Nephron (organoid): ENCODE data around the gene FOXA2.

Experiments
- H3K27ac Mint-ChIP-seq, 3 experiments: 2 replicates each; pipeline ENCODE4 v1.8.0; 2020; ENCODE audit warnings: mixed read lengths in 3 of 3, mild to moderate bottlenecking in 2 of 3, moderate library complexity in 1 of 3
- H3K27me3 Mint-ChIP-seq: 2 replicates; pipeline ENCODE4 v1.8.0; 2021; ENCODE audit warnings: low read depth, mild to moderate bottlenecking, moderate library complexity, mixed read lengths
- H3K36me3 Mint-ChIP-seq: 2 replicates; pipeline ENCODE4 v1.8.0; 2020; ENCODE audit warnings: low read depth, mixed read lengths
- H3K4me1 Mint-ChIP-seq: 2 replicates; pipeline ENCODE4 v1.8.0; 2020; ENCODE audit warnings: mixed read lengths
- H3K4me3 Mint-ChIP-seq, 3 experiments: 2 replicates each; pipeline ENCODE4 v1.8.0; 2020; ENCODE audit warnings: mild to moderate bottlenecking in 3 of 3, mixed read lengths in 3 of 3, moderate library complexity in 2 of 3
- H3K9me3 Mint-ChIP-seq: 2 replicates; pipeline ENCODE4 v1.8.0; 2020; ENCODE audit warnings: mixed read lengths
- TF ChIP-seq, protein P1 (sequence below), 3 experiments: fragments of 200-600 bp; sonication (generic); IDR thresholded peaks; one replicate each; pipeline ENCODE4 v1.5.0; 2021; ENCODE audit warnings: antibody characterized with exemption in 3 of 3; ENCODE audit not compliant: unreplicated experiment in 3 of 3

Gene FOXA2

GRCh38 chr20:22582964-22583772, 1.2 kb downstream of the FOXA2 start:
- peak overlapping the region; percentile 78 to 81 (median 79) for H3K4me3 Mint-ChIP-seq
- H3K36me3 Mint-ChIP-seq, result peaks cover 4% of the 10 kb centered on the region
- no peaks in the 10 kb centered on the region for H3K9me3 Mint-ChIP-seq
- H3K27ac Mint-ChIP-seq, result no peak overlapping the region
- H3K4me1 Mint-ChIP-seq, result peaks cover 16% of the 10 kb centered on the region
- TF ChIP-seq, protein P1, sequence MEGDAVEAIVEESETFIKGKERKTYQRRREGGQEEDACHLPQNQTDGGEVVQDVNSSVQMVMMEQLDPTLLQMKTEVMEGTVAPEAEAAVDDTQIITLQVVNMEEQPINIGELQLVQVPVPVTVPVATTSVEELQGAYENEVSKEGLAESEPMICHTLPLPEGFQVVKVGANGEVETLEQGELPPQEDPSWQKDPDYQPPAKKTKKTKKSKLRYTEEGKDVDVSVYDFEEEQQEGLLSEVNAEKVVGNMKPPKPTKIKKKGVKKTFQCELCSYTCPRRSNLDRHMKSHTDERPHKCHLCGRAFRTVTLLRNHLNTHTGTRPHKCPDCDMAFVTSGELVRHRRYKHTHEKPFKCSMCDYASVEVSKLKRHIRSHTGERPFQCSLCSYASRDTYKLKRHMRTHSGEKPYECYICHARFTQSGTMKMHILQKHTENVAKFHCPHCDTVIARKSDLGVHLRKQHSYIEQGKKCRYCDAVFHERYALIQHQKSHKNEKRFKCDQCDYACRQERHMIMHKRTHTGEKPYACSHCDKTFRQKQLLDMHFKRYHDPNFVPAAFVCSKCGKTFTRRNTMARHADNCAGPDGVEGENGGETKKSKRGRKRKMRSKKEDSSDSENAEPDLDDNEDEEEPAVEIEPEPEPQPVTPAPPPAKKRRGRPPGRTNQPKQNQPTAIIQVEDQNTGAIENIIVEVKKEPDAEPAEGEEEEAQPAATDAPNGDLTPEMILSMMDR (IDR thresholded peaks at IDR 0.05; ENCODE audit: unreplicated experiment in 3 of 3), result no peak
- H3K27me3 Mint-ChIP-seq, result peaks cover 100% of the 10 kb centered on the region

- peaks cover 100% of the 10 kb centered on the region for H3K27me3 Mint-ChIP-seq
- H3K27ac Mint-ChIP-seq, result no peak overlapping the region
- no peaks in the 10 kb centered on the region for H3K9me3 Mint-ChIP-seq
- H3K36me3 Mint-ChIP-seq, result peaks cover 4% of the 10 kb centered on the region
- H3K4me1 Mint-ChIP-seq, result peaks cover 21% of the 10 kb centered on the region
- TF ChIP-seq, protein P1 (IDR thresholded peaks at IDR 0.05; ENCODE audit: unreplicated experiment in 3 of 3), result no peak
- H3K4me3 Mint-ChIP-seq, result peak overlapping the region; percentile 63 to 69 (median 64)
These were observed 1.9 kb downstream of the FOXA2 start for GRCh38 chr20:22582386-22582963.

DNA sequence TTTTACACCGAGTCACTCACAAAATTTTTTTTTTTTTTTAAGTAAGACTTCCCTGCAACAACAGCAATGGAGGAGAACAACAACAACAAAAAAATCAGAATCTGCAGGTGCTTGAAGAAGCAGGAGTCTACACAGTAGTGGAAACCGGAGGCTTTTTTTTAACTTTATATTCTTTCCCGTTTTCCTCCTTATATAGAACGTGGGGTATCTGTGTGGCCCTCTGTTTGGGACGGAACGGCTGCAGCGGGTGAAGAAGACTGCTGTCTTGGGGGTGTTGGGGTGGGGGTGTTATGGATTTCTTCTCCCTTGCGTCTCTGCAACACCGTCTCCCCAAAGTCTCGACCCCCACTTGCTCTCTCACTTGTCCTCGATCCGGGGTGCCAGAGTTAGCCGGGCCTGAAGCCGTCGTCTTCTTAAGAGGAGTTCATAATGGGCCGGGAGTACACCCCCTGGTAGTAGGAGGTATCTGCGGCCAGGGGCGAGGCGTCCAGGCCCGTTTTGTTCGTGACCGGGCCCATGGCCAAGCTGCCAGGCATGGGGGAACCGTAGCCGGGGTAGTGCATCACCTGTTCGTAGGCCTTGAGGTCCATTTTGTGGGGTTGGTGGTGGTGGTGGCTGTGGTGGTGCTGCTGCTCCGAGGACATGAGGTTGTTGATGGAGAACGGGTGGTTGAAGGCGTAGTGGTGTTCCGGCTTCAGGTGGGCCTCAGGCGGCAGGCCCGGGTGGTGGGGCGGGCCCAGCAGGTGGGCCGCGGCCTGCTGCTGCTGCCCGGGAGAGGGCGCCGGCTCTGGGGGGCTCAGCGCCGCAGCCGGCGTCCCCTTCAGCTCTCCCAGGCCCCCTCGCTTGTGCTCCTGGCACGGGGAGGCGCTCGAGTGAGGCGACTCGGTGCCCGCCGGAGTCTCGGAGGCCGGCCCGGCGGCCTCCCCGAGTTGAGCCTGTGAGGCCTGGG, 2.7 kb downstream of the FOXA2 start:
- TF ChIP-seq, protein P1 (IDR thresholded peaks at IDR 0.05; ENCODE audit: unreplicated experiment in 3 of 3), result no peak
- Mint-ChIP-seq H3K27ac (no peak overlapping the region), H3K36me3 (peaks cover 4% of the 10 kb centered on the region), H3K4me1 (peaks cover 21% of the 10 kb centered on the region), H3K4me3 (peak overlapping the region in 2 of 3 experiments; percentile 36 to 69), H3K9me3 (no peaks in the 10 kb centered on the region), H3K27me3 (peaks cover 100% of the 10 kb centered on the region)

- TF ChIP-seq, protein P1 (IDR thresholded peaks at IDR 0.05; ENCODE audit: unreplicated experiment in 3 of 3), result no peak
- Mint-ChIP-seq H3K4me3 (no peak overlapping the region), H3K27ac (no peak overlapping the region), H3K36me3 (peaks cover 4% of the 10 kb centered on the region), H3K9me3 (no peaks in the 10 kb centered on the region), H3K27me3 (peaks cover 100% of the 10 kb centered on the region), H3K4me1 (peaks cover 18% of the 10 kb centered on the region)
These were observed 4.4 kb downstream of the FOXA2 start for GRCh38 chr20:22579711-22580697.

GRCh38 chr20:22579119-22579427, 5.3 kb downstream of the FOXA2 start:
- H3K27ac Mint-ChIP-seq, result no peak overlapping the region
- peaks cover 18% of the 10 kb centered on the region for H3K4me1 Mint-ChIP-seq
- TF ChIP-seq, protein P1 (IDR thresholded peaks at IDR 0.05; ENCODE audit: unreplicated experiment in 3 of 3), result no peak
- no peaks in the 10 kb centered on the region for H3K9me3 Mint-ChIP-seq
- peaks cover 100% of the 10 kb centered on the region for H3K27me3 Mint-ChIP-seq
- H3K36me3 Mint-ChIP-seq, result peaks cover 4% of the 10 kb centered on the region
- peak overlapping the region in 2 of 3 experiments; percentile 23 to 41 for H3K4me3 Mint-ChIP-seq
